HG03139 (cell line): ENCODE results near the gene NSFL1C.

ENCODE experiments used
- ATAC-seq: cut with Tn5 transposase; IDR thresholded peaks from one replicate; pipeline ENCODE4 v1.9.1; 2021; ENCODE audit not compliant: unreplicated experiment

The NSFL1C gene

DNA sequence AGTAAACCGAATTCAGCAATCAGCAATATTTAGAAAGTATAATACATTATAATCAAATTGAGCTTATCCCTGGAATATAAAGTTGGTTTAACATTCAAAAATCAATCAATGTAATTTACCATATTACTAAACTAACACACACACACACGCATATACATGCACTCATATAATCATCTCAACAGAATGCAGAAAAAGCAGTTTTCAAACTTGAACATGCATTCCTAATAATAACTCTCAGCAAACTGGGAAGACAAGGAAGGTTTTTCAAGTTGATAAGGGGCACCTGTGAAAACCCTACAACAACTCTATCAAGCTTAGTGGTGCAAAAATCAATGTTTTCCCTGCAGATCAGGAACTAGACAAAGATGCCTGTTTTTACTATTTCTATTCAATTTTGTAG is 19.9 kb upstream of the NSFL1C start:
- no peak for ATAC-seq

GRCh38 chr20:1484438-1485116 is 17.9 kb upstream of the NSFL1C start:
- no peak for ATAC-seq

GRCh38 chr20:1479831-1480595 is 13.4 kb upstream of the NSFL1C start:
- no peak for ATAC-seq

DNA sequence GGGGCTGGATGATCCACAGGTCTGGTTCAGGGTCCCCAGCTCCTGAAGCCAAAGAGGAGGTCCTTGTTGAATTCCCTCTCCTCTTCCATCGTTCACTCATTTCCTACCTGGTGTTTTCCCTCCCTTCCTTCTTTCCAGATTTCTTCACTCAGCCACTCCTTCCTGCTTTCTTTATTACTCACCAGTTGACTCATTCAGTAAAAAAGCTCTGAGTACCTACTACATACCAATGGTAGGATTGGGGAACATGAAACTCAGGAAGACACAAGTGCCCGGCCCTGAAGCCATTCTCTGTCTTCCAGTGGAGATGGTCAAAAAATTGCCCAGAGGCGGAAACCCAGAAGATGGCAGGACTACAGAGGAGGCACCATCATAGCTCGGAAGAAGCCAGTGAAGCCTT is 11.9 kb upstream of the NSFL1C start:
- no peak for ATAC-seq

DNA sequence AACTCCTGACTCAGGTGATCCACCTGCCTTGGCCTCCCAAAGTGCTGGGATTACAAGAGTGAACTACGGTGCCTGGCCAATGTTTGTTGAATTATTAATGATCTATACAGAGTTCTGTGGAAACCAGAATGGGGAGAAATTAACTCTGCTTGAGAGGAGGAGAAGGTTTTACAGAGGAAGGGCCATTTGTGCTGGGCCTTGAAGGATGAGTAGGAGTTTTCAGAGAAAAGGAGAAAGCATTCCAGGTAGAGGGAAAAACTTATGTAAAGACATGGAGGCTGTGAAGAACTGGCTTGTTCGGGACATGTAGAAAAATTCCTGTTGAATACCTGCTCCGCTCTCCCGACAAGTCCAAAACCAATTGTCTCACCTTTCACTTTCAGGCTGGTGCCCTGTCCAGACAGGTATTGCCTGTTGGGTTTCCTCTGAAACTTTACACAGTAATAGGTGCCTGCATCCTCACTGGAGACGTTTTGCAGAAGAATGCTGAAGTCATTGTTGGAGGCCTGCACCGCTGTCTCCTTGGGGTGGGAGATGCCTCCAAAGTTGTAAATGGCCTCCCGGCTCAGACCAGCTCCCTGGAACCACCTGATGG is 11.3 kb upstream of the NSFL1C start:
- no peak for ATAC-seq

DNA sequence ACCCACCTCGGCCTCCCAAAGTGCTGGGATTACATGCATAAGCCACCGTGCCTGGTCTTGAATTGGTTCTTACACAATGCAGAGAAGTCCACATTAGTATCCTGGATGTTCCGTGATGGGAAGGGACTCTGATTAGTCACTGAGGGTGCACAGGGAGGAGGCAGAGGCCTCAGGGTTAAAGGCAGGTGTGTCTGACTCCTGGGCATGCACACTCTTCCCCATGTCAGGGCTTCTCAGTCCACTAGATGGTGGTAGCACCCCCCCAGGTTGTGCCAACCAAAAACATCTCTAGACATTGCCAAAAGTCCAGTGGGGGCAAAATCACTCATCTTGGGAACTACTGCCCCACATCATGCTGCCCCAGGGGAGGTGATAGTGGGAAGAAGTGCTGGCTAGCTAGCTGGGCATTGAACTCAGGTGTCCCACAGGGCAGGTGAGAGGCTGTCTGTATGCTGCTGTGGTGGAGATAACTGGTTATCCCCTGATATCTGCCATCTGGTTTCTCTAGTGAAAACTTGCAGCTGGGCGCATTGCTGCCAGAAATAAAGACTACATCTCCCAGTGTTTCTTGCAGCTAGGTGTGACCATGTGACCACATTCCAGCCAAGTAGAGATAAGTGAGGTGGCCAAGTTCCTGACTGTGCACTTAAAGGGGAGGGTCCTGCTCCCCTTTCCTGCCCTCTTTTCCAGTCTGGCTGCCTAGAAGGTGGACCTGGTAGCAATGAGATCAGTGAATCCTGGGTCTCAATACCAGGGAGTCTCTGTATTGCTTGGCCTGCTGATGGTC is 8.4 kb upstream of the NSFL1C start:
- no peak for ATAC-seq

GRCh38 chr20:1474325-1474724 is 7.7 kb upstream of the NSFL1C start:
- no peak for ATAC-seq

DNA sequence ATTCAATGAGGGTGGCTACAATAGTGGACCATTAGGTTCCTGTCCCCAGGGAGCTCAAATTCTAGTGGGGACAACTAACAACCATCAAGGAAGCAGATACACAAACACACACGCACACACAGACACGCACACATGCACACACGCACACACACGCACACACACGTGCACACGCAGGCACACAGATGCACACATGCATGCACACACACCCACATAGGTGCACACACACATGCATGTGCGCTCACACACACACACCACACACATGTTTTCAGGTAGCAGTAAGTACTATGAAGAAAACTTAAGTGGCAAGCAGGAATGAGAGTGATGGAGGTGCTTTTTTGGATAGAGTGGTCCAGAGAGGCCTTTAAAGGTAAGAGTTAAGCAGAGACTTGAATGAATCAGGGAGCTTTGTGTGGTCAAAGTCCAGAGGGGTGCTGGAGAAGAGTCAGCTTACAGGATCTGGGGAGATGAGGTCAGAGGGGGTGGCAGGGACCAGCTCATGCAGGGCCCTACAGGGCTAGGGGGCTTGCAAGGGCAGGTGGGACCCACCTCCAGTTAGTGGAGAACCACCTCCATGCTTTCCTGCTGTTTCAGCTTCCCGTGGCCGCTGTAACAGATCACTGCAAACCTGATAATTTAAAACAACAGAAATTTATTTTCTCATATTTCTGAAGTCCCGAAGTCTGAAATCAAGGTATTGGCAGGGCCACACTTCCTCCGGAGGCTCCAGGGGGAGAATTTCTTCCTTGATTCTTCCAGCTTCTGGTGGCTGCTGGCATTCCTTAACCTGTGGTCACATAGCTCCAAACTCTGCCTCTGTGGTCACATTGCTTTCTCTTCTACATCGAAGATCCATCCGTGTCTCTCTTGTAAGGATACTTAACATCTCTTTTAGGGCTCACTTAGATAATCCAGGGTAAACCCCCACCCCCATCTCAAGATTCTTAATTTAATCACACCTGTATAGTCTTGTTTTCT is 6.9 kb upstream of the NSFL1C start:
- ATAC-seq = no peak

- no peak for ATAC-seq
Observed at GRCh38 chr20:1472556-1473245, 6.1 kb upstream of the NSFL1C start.

- ATAC-seq = no peak
Observed at GRCh38 chr20:1471242-1471641, 4.6 kb upstream of the NSFL1C start.

GRCh38 chr20:1469925-1470571 is 3.4 kb upstream of the NSFL1C start:
- no peak for ATAC-seq

GRCh38 chr20:1469306-1469905 is 2.8 kb upstream of the NSFL1C start:
- no peak for ATAC-seq

DNA sequence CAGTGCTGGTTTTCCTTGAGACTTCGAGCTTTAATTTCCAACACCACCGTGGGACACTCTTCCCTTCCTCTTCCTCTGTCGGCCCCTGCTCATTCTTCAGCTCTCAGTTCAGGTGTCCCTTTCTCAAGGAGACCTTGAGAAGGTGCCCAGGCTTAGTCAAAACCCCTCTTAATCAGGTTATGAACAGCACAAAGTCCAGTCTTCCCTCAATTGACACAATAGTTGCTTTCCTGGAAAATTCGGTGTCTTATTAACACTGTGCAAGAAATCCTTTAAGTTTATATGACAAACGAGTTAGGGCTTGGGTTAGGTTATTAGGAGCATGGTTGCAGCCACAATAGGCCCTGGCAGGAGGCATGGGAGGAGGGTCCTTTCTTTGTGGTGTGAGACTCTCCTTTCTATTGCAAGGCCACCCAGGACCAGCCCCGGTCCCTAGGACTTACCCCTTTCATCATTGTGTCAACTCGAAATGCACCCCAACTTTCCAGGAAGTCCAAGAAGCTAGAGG is 1.5 kb upstream of the NSFL1C start:
- ATAC-seq = no peak

- ATAC-seq = no peak
Observed at GRCh38 chr20:1467355-1468116, 887 bp upstream of the NSFL1C start.

- no peak for ATAC-seq
Observed at GRCh38 chr20:1467082-1467354, 369 bp upstream of the NSFL1C start.

DNA sequence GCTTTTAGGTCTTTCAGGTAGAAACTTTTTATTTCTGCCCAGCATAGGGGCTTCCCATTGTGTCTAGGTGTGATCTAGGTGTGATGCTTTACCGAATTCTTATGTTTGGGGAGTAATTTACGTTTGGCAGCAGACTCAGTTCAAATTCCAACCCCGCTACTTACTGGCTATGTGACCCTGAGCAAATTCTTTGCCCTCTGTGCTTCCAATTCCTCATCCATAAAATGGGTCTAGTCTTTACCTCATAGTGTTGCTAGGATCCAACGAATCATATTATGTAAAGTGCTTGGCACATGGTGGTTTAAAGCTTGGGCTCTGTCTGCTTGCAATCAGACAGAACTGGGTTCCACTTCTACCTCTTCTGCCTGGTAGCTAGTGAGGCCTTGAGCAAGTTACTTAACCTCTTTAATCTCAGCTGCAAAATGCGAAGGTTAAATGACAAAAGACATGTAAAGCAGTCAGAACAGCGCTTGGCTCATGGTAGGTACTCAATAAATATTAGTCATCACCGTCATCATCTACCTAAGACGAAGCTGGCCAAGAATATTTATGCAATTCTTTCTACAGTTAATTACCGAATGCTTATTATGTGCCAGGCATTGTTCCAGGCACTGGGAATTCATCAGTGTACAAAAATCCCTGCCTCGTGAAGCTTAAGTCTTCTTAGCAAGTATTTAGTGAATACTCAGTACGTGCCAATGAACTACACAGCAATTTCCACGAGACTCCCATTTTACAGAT is 1.0 kb downstream of the NSFL1C start:
- ATAC-seq = no peak

- no peak for ATAC-seq
Observed at GRCh38 chr20:1463971-1464570, 2.6 kb downstream of the NSFL1C start.
